Caco-2 (cell line): ENCODE data around the gene SNX21. TPM values are rescaled to one million over a fixed set of nuclear protein-coding genes. Genes with fewer than 3 reads are reported as not detected.

Experiments
- BruUV-seq: library from RNA; stranded (reverse); fragments of 400-500 nt; replicated peaks from 2 replicates; lab custom pipeline; 2021; lab: Mats Ljungman, UMichigan
- CTCF ChIA-PET: fragments of 300-600 bp; sonication (Branson Sonifier 250); formaldehyde crosslinking; loops from one replicate; lab custom pipeline; 2022; ENCODE audit warnings: antibody characterized with exemption; lab: Charles Lee
- POLR2A ChIA-PET: fragments of 300-600 bp; sonication (Branson Sonifier 250); formaldehyde crosslinking; loops from one replicate; lab custom pipeline; 2022; ENCODE audit warnings: antibody characterized with exemption; lab: Charles Lee
- DNase-seq, 2 experiments: peaks; one replicate each; pipeline versions ENCODE4 v3.0.0 to v3.0.0-alpha.2; 2020 to 2022
- H3K27me3 ChIP-seq: replicated peaks from 2 replicates; pipeline ENCODE4 v1.6.0; 2011; ENCODE audit warnings: low read length; ENCODE audit not compliant: control insufficient read depth, insufficient read depth
- H3K36me3 ChIP-seq: 2 replicates; pipeline ENCODE4 v1.5.1; 2011; ENCODE audit warnings: low read length; ENCODE audit not compliant: control insufficient read depth, insufficient read depth
- H3K4me1 ChIP-seq: fragments of 250-450 bp; sonication (Bioruptor Pico); 2 replicates; pipeline ENCODE4 v1.5.1; 2020; ENCODE audit warnings: mild to moderate bottlenecking
- H3K4me3 ChIP-seq: 2 replicates; pipeline ENCODE4 v1.5.1; 2011; ENCODE audit warnings: low read depth, mild to moderate bottlenecking, control low read depth, low read length
- H3K9me3 ChIP-seq: fragments of 250-450 bp; sonication (Bioruptor Pico); 2 replicates; pipeline ENCODE4 v1.5.1; 2020; ENCODE audit warnings: mild to moderate bottlenecking, moderate library complexity
- H3K27ac Mint-ChIP-seq: one replicate; pipeline ENCODE4 v1.8.0; 2022; ENCODE audit warnings: mixed read lengths; ENCODE audit not compliant: unreplicated experiment
- H3K27me3 Mint-ChIP-seq: one replicate; pipeline ENCODE4 v1.8.0; 2022; ENCODE audit warnings: mixed read lengths; ENCODE audit not compliant: insufficient read depth, unreplicated experiment
- H3K36me3 Mint-ChIP-seq: one replicate; pipeline ENCODE4 v1.8.0; 2022; ENCODE audit warnings: mild to moderate bottlenecking, mixed read lengths; ENCODE audit not compliant: insufficient read depth, unreplicated experiment
- H3K4me1 Mint-ChIP-seq: one replicate; pipeline ENCODE4 v1.8.0; 2022; ENCODE audit warnings: low read depth, mixed read lengths; ENCODE audit not compliant: unreplicated experiment
- H3K4me3 Mint-ChIP-seq: one replicate; pipeline ENCODE4 v1.8.0; 2022; ENCODE audit warnings: mild to moderate bottlenecking, moderate library complexity, mixed read lengths; ENCODE audit not compliant: unreplicated experiment
- H3K9me3 Mint-ChIP-seq: one replicate; pipeline ENCODE4 v1.8.0; 2022; ENCODE audit warnings: mixed read lengths; ENCODE audit not compliant: unreplicated experiment
- CTCF ChIP-seq, 2 experiments: fragments of 200-600 bp in 1 of 2; IDR thresholded peaks; 1 replicate in 1 of 2; 2 replicates in 1 of 2; pipeline versions ENCODE4 v1.5.1 to v1.8.0; 2011 to 2022; ENCODE audit warnings: antibody characterized with exemption in 1 of 2, control low read depth in 1 of 2, inconsistent platforms in 1 of 2, low read depth in 1 of 2, low read length in 1 of 2, mild to moderate bottlenecking in 1 of 2, moderate library complexity in 1 of 2; ENCODE audit not compliant: insufficient read depth in 1 of 2, severe bottlenecking in 1 of 2, unreplicated experiment in 1 of 2
- intact Hi-C: fragments of 100-400 bp; cut with micrococcal nuclease; formaldehyde crosslinking; loops from one replicate; pipeline ENCODE4 v1.10.0; 2022; ENCODE audit not compliant: unreplicated experiment
- total RNA-seq: library from RNA; stranded (reverse); gene quantifications from 2 replicates; pipeline ENCODE4 v1.2.3, GENCODE V29; 2022

SNX21 gene
- total RNA-seq, 1 experiment from 2014 or later, result 15.6 TPM

GRCh38 chr20:45863543-45864470, 30.2 kb downstream of the SNX21 start:
- Histone ChIP-seq H3K9me3 (no peaks in the 10 kb centered on the region), H3K36me3 (no peaks in the 10 kb centered on the region), H3K4me1 (peaks cover 20% of the 10 kb centered on the region), H3K27me3 (no peaks in the 10 kb centered on the region), H3K4me3 (no peak overlapping the region)
- no peak overlapping the region for H3K27ac Mint-ChIP-seq
- DNase-seq, result no peak
- peaks cover 6% of the 10 kb centered on the region for H3K36me3 Mint-ChIP-seq
- CTCF ChIA-PET, result interaction anchor here (0.9 kb wide), 2 partner anchors 26 to 70 kb away, joined by 3 read pairs; no protein-coding TSS in a partner anchor
- H3K27me3 Mint-ChIP-seq, result no peaks in the 10 kb centered on the region
- BruUV-seq, result no TSS peak
- intact Hi-C loops, result no loop called here
- peaks cover 24% of the 10 kb centered on the region for H3K4me1 Mint-ChIP-seq
- TF ChIP-seq CTCF (IDR thresholded peaks at IDR 0.05; ENCODE audit: insufficient read depth in 1 of 2, low read depth in 1 of 2, low read length in 1 of 2, severe bottlenecking in 1 of 2, unreplicated experiment in 1 of 2), result no peak
- no peak overlapping the region for H3K4me3 Mint-ChIP-seq
- POLR2A ChIA-PET, result interaction anchor here (0.7 to 1.6 kb wide), 3 partner anchors 17 to 71 kb away, joined by 5 to 6 read pairs (median 5); partner anchors contain the start of gene ZSWIM1
- H3K9me3 Mint-ChIP-seq, result no peaks in the 10 kb centered on the region

- ChIA-PET POLR2A (no interaction called here), CTCF (no interaction called here)
- no peak overlapping the region for H3K4me3 Mint-ChIP-seq
- Histone ChIP-seq H3K9me3 (no peaks in the 10 kb centered on the region), H3K4me3 (no peak overlapping the region), H3K4me1 (peaks cover 17% of the 10 kb centered on the region), H3K36me3 (no peaks in the 10 kb centered on the region), H3K27me3 (no peaks in the 10 kb centered on the region)
- no peaks in the 10 kb centered on the region for H3K27me3 Mint-ChIP-seq
- no peak for TF ChIP-seq CTCF (IDR thresholded peaks at IDR 0.05; ENCODE audit: insufficient read depth in 1 of 2, low read depth in 1 of 2, low read length in 1 of 2, severe bottlenecking in 1 of 2, unreplicated experiment in 1 of 2)
- H3K4me1 Mint-ChIP-seq, result peaks cover 13% of the 10 kb centered on the region
- peaks cover 6% of the 10 kb centered on the region for H3K36me3 Mint-ChIP-seq
- H3K27ac Mint-ChIP-seq, result no peak overlapping the region
- no TSS peak for BruUV-seq
- intact Hi-C loops, result no loop called here
- no peak for DNase-seq
- H3K9me3 Mint-ChIP-seq, result no peaks in the 10 kb centered on the region
These were observed 32.9 kb downstream of the SNX21 start for GRCh38 chr20:45866454-45866853.

GRCh38 chr20:45867136-45867818, 33.7 kb downstream of the SNX21 start:
- intact Hi-C loops, result no loop called here
- DNase-seq, result no peak
- no peaks in the 10 kb centered on the region for H3K36me3 ChIP-seq
- no peak overlapping the region for H3K27ac Mint-ChIP-seq
- H3K27me3 Mint-ChIP-seq, result no peaks in the 10 kb centered on the region
- no peak overlapping the region for H3K4me3 Mint-ChIP-seq
- CTCF ChIA-PET, result no interaction called here
- H3K4me1 Mint-ChIP-seq, result peaks cover 14% of the 10 kb centered on the region
- POLR2A ChIA-PET, result interaction anchor here (0.6 kb wide), 1 partner anchor 68 kb away, joined by 12 read pairs; no protein-coding TSS in a partner anchor
- peaks cover 6% of the 10 kb centered on the region for H3K36me3 Mint-ChIP-seq
- TF ChIP-seq CTCF (IDR thresholded peaks at IDR 0.05; ENCODE audit: insufficient read depth in 1 of 2, low read depth in 1 of 2, low read length in 1 of 2, severe bottlenecking in 1 of 2, unreplicated experiment in 1 of 2), result no peak
- no peaks in the 10 kb centered on the region for H3K9me3 ChIP-seq
- H3K4me1 ChIP-seq, result peaks cover 16% of the 10 kb centered on the region
- H3K4me3 ChIP-seq, result no peak overlapping the region
- BruUV-seq, result no TSS peak
- H3K9me3 Mint-ChIP-seq, result no peaks in the 10 kb centered on the region
- no peaks in the 10 kb centered on the region for H3K27me3 ChIP-seq
